Prostate gland (tissue), 2 donors: ENCODE measurements around the gene BLOC1S3.

ENCODE experiments used
- CTCF ChIP-seq, 4 experiments: fragments of 200-600 bp in 2 of 4; fragments of 450-650 bp in 2 of 4; sonication (generic) in 2 of 4; IDR thresholded peaks; 1 replicate in 3 of 4; 2 replicates in 1 of 4; pipeline ENCODE4 v1.5.1; 2016 to 2019; ENCODE audit warnings: antibody characterized with exemption in 4 of 4, mild to moderate bottlenecking in 2 of 4, moderate library complexity in 2 of 4
- POLR2A ChIP-seq: fragments of 450-650 bp; IDR thresholded peaks from one replicate; pipeline ENCODE4 v1.6.1; 2016; ENCODE audit warnings: antibody characterized with exemption, mild to moderate bottlenecking
- POLR2AphosphoS5 ChIP-seq: sonication (generic); formaldehyde crosslinking; IDR thresholded peaks from one replicate; pipeline ENCODE4 v1.6.1; 2017; ENCODE audit warnings: antibody characterized with exemption

- TF ChIP-seq CTCF (IDR thresholded peaks at IDR 0.05) (no peak), POLR2AphosphoS5 (no peak), POLR2A (no peak)
Observed at GRCh38 chr19:45133661-45134060, 44.9 kb upstream of the BLOC1S3 start.
